HL-60/S4 (cell line): ENCODE measurements around the gene ZNF791.
"Not testable (repeated sequence)": the region's sequence is repeated elsewhere in the genome, so short reads cannot be mapped to it uniquely, and the experiment has no call there.

ENCODE experiments used
- in situ Hi-C: fragments of 300-500 bp; cut with MboI; formaldehyde crosslinking; loops from 2 replicates; pipeline ENCODE4 v1.14.3; 2022; ENCODE audit warnings: low sequenced_read_pairs

The ZNF791 gene

GRCh38 chr19:12610540-12611360, at the start of gene ZNF791, which contains the start of gene ZNF490:
Gene ZNF791, plus strand, starts transcription at chr19:12610920. Its CDS starts 160 bp downstream, at chr19:12611080.
Gene ZNF490, minus strand, starts transcription at chr19:12610813. Its CDS starts 133 bp downstream, at chr19:12610680.
- in situ Hi-C loops: no loop called here

DNA sequence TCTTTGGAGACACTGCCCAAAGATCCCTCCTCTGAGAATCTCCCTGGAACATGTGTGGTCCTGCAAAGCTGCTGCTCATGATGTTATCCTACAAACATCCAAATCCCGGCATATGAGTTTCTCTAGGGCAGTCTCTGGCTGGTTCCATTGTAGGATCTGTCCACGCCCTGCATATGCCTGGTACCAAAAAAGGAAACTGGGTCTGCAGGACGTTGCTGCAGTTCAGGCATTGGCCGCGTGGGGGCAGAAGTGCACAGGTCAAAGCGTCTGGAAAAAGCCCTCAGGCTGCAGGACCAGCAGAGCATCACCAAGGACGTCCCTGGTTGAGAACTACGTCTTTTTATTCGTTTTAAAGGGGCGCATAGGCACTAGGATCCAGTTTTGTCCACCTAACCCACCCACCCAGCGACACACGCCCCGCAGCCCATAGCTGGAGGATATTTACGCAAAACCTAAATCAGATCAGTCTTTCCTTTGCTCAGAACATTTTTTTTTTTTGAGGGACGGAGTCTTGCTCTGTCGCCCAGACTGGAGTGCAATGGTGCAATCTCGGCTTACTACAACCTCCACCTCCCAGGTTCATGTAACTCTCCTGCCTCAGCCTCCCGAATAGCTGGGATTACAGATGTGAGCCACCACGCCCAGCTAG, 46.6 kb upstream of the ZNF791 start:
- in situ Hi-C loops: loop anchor here (10.0 kb wide), 1 partner anchor 111 kb away; no protein-coding TSS in a partner anchor

- in situ Hi-C loops: loop anchor here (10.0 kb wide), 1 partner anchor 108 kb away; no protein-coding TSS in a partner anchor
These were observed 44.3 kb upstream of the ZNF791 start for GRCh38 chr19:12566380-12566779.

DNA sequence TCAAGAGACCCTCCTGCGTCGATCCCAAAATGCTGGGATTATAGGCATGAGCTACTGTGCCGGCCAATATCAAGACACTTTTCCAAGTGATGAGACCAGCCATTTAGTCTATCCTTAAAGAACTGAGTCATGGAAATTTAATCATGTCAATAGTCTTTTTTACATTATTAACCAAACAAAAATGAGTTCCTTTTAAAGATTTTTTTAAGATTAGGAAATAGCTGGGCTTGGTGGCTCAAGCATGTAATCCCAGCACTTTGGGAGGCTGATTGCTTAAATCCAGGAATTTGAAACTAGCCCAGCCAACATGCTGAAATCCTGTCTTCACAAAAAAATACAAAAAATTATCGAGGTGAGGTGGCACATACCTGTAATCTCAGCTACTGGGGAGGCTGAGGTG, 42.8 kb upstream of the ZNF791 start:
- in situ Hi-C loops: loop anchor here (10.0 kb wide), 1 partner anchor 107 kb away; no protein-coding TSS in a partner anchor

GRCh38 chr19:12574036-12574435, 36.7 kb upstream of the ZNF791 start:
- in situ Hi-C loops: no loop called here

GRCh38 chr19:12578641-12579040, 32.1 kb upstream of the ZNF791 start:
- in situ Hi-C loops: no loop called here

GRCh38 chr19:12580180-12580694, 30.5 kb upstream of the ZNF791 start:
- in situ Hi-C loops: no loop called here

DNA sequence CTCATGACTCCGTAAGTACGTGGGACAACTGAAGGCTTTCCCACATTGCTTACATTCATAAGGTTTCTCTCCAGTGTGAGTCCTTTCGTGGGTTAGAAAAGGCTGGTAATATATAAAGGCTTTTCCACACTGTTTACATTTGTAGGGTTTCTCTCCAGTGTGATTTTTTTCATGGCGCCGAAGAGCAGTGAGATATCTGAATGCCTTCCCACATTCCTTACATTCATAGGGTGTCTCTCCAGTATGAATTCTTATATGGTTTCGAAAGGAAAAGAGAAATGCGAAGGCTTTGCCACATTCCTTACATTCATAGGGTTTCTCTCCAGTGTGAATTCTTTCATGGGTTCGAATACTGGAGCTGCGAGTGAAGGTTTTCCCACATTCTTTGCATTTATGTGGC, 29.6 kb upstream of the ZNF791 start:
- in situ Hi-C loops: no loop called here

- in situ Hi-C loops: no loop called here
These were observed 14.2 kb upstream of the ZNF791 start for GRCh38 chr19:12596485-12596884.

- in situ Hi-C loops: no loop called here
These were observed 13.7 kb upstream of the ZNF791 start for GRCh38 chr19:12596927-12597548.

DNA sequence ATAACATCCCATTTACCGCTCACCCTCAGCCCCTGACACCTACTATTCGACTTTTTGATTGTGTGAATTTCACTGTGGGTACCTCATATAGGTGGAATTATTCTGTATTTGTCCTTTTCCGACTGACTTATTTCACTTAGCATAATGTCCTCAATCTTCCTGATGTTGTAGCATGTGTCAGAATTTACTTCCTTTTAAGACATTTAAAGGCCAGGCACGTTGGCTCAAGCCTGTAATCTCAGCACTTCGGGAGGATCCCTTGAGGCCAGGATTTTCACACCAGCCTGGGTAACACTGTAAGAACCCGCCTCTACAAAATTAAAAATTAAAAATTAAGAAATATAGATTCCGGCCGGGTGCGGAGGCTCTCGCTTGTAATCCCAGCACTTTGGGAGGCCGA, 13.1 kb upstream of the ZNF791 start:
- in situ Hi-C loops: no loop called here

DNA sequence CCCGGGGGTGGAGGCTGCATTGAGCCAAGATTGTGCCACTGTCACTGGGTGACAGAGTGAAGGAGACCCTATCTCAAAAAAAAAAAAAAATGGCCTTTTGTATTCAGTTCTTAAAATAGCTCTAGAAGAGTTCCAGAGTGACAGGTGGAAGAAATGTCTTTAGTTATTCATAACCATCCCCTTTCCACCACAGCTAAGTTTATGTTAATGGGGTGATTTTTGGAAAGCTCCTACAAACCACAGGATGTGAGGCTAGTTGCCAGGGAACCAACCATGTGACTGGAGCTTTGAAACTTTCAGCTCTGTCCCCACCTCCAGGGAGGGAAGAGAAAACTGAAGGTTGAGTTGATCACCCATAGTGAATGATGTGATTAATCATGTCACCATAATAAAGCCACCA, 7.0 kb upstream of the ZNF791 start:
- in situ Hi-C loops: no loop called here

- in situ Hi-C loops: no loop called here
These were observed 3.9 kb upstream of the ZNF791 start for GRCh38 chr19:12606796-12607195.

DNA sequence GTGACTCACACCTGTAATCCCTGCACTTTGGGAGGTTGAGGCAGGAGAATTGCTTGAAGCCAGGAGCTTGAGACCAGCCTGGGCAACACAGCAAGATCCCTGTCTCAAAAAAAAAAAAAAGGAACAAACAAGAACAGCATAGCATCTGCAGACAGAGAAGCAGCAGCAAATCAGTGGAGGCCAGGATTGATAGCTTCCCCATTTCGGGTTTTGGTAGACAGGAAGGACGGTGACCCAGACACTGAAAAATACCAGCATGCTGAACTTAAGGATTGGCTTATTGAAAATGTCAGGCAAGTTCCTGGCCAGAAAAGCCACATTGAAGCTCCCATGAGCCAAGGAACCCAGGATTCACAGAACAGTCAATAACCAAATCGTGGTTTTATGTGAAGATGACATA, 3.1 kb upstream of the ZNF791 start:
- in situ Hi-C loops: no loop called here

- in situ Hi-C loops: no loop called here
These were observed 610 bp downstream of the ZNF791 start for GRCh38 chr19:12611361-12611699.

DNA sequence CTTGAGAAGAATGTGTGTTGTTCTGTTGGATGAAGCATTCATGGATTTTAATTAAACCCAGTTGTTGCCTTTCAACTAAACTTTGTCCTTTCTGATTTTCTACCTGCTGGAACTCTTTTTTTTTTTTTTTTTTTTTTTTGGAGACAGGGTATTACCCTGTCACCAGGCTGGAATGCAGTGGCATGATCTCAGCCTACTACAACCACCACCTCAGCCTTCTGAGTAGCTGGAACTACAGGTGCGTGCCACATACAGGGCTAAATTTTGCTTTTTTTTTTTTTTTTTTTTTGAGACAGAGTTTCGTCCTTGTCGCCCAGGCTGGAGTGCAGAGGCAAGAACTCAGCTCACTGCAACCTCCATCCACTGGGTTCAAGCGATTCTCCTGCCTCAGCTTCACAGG, 6.9 kb downstream of the ZNF791 start:
- in situ Hi-C loops: no loop called here

- in situ Hi-C loops: not testable (repeated sequence)
These were observed 10.7 kb downstream of the ZNF791 start for GRCh38 chr19:12621253-12622024.

- in situ Hi-C loops: no loop called here
These were observed 12.8 kb downstream of the ZNF791 start for GRCh38 chr19:12623361-12624031.

DNA sequence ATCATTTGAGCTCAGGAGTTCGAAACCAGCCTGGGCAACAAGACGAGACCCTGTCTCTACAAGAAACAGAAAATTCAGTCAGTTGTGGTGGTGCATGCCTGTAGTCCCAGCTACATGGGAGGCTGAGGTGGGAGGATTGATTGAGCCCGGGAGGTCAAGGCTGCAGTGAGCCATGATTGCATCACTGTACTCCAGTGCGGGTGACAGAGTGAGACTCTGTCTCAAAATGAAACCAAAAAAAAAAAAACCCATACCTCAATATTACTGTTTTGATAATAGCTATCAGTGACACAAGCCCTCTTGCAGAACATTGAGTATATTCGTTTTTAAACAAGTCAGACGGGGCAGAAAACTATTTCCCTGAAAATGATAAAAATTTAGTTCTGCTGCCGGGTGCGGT, 16.2 kb downstream of the ZNF791 start:
- in situ Hi-C loops: no loop called here
